ENCODE data around the gene NTMT2. TPM values are rescaled to one million over a fixed set of nuclear protein-coding genes. Genes with fewer than 3 reads are reported as not detected.
A peak's percentile ranks its signal among the peaks of the same experiment; 100 is the strongest.

NTMT2 gene
- total RNA-seq, 1 donor from 2014 or later = not detected

GRCh38 chr1:170194451-170194850 lies 48.7 kb downstream of the NTMT2 start:
- peaks cover 6% of the 10 kb centered on the region for H3K4me1 Mint-ChIP-seq
- H3K27ac Mint-ChIP-seq = no peak overlapping the region
- no peak overlapping the region for H3K4me3 Mint-ChIP-seq
- no peak for DNase-seq (ENCODE audit: low spot score in 2 of 2, unreplicated experiment in 2 of 2)
- peaks cover 39% of the 10 kb centered on the region for H3K9me3 Mint-ChIP-seq
- peaks cover 6% of the 10 kb centered on the region for H3K36me3 Mint-ChIP-seq
- TF ChIP-seq CTCF (IDR thresholded peaks at IDR 0.05; ENCODE audit: unreplicated experiment) = no peak
- H3K27me3 Mint-ChIP-seq (ENCODE audit: low read depth) = no peaks in the 10 kb centered on the region

- Mint-ChIP-seq H3K36me3 (no peaks in the 10 kb centered on the region), H3K27me3 (ENCODE audit: low read depth) (no peaks in the 10 kb centered on the region), H3K4me3 (no peak overlapping the region), H3K4me1 (peaks cover 11% of the 10 kb centered on the region), H3K27ac (peak overlapping the region; percentile 8), H3K9me3 (peaks cover 23% of the 10 kb centered on the region)
- no peak for TF ChIP-seq CTCF (IDR thresholded peaks at IDR 0.05; ENCODE audit: unreplicated experiment)
- DNase-seq (ENCODE audit: low spot score in 2 of 2, unreplicated experiment in 2 of 2) = no peak
Measured at GRCh38 chr1:170196490-170197236, 50.9 kb downstream of the NTMT2 start.

GRCh38 chr1:170198090-170198489 lies 52.3 kb downstream of the NTMT2 start:
- Mint-ChIP-seq H3K27ac (no peak overlapping the region), H3K4me3 (no peak overlapping the region), H3K9me3 (peaks cover 15% of the 10 kb centered on the region), H3K27me3 (ENCODE audit: low read depth) (no peaks in the 10 kb centered on the region), H3K4me1 (peaks cover 11% of the 10 kb centered on the region), H3K36me3 (no peaks in the 10 kb centered on the region)
- no peak for TF ChIP-seq CTCF (IDR thresholded peaks at IDR 0.05; ENCODE audit: unreplicated experiment)
- DNase-seq (ENCODE audit: low spot score in 2 of 2, unreplicated experiment in 2 of 2) = no peak

GRCh38 chr1:170198584-170198983 lies 52.8 kb downstream of the NTMT2 start:
- Mint-ChIP-seq H3K9me3 (peaks cover 10% of the 10 kb centered on the region), H3K4me1 (peaks cover 14% of the 10 kb centered on the region), H3K36me3 (no peaks in the 10 kb centered on the region), H3K27ac (no peak overlapping the region), H3K27me3 (ENCODE audit: low read depth) (no peaks in the 10 kb centered on the region), H3K4me3 (no peak overlapping the region)
- no peak for TF ChIP-seq CTCF (IDR thresholded peaks at IDR 0.05; ENCODE audit: unreplicated experiment)
- DNase-seq (ENCODE audit: low spot score in 2 of 2, unreplicated experiment in 2 of 2) = no peak

- no peak for DNase-seq (ENCODE audit: low spot score in 2 of 2, unreplicated experiment in 2 of 2)
- Mint-ChIP-seq H3K9me3 (no peaks in the 10 kb centered on the region), H3K4me1 (peaks cover 30% of the 10 kb centered on the region), H3K27ac (no peak overlapping the region), H3K36me3 (no peaks in the 10 kb centered on the region), H3K4me3 (no peak overlapping the region), H3K27me3 (ENCODE audit: low read depth) (no peaks in the 10 kb centered on the region)
- TF ChIP-seq CTCF (IDR thresholded peaks at IDR 0.05; ENCODE audit: unreplicated experiment) = no peak
Measured at GRCh38 chr1:170200161-170200560, 54.4 kb downstream of the NTMT2 start.

All from mesothelial cell of epicardium (in vitro differentiated cells).